ENCODE data around the gene GRID1. TPM values are rescaled to one million over a fixed set of nuclear protein-coding genes. Genes with fewer than 3 reads are reported as not detected.

Gene GRID1
- total RNA-seq, 4 donors from 2014 or later, result 0.88 to 7.3 (median 4.1) TPM

DNA sequence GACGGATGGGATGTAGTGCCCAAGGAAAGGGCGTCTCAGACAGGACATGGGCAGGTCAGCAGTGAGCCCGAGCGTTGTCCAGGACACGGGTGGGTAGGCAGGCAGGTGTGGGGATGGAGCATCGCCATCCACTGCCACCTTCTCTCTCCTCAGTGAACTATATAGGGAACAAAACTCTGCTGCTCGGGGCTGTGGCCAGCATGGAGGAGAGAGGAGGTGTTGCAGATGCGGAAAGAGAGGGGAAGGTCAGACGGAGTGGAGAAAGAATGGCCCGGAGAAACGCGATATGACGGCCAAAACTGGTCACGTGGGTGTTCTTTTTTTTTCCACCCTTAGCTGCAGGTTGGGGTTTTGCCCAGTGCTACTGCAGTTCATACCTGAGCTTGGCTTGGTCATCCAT is 71.2 kb downstream of the GRID1 start:
- H3K27ac ChIP-seq, result no peak overlapping the region
- no peaks in the 10 kb centered on the region for H3K4me1 ChIP-seq
- H3K4me3 ChIP-seq, result no peak overlapping the region
- H3K9me3 ChIP-seq, result no peaks in the 10 kb centered on the region
- TF ChIP-seq, protein P1, sequence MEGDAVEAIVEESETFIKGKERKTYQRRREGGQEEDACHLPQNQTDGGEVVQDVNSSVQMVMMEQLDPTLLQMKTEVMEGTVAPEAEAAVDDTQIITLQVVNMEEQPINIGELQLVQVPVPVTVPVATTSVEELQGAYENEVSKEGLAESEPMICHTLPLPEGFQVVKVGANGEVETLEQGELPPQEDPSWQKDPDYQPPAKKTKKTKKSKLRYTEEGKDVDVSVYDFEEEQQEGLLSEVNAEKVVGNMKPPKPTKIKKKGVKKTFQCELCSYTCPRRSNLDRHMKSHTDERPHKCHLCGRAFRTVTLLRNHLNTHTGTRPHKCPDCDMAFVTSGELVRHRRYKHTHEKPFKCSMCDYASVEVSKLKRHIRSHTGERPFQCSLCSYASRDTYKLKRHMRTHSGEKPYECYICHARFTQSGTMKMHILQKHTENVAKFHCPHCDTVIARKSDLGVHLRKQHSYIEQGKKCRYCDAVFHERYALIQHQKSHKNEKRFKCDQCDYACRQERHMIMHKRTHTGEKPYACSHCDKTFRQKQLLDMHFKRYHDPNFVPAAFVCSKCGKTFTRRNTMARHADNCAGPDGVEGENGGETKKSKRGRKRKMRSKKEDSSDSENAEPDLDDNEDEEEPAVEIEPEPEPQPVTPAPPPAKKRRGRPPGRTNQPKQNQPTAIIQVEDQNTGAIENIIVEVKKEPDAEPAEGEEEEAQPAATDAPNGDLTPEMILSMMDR (IDR thresholded peaks at IDR 0.05), result no peak
- no peak for TF ChIP-seq POLR2A (IDR thresholded peaks at IDR 0.05)
- DNase-seq, result no peak
- H3K36me3 ChIP-seq, result no peaks in the 10 kb centered on the region
- intact Hi-C loops (cut with DNase I; ENCODE audit: low total_unique reads), result no loop called here
- no peaks in the 10 kb centered on the region for H3K27me3 ChIP-seq

DNA sequence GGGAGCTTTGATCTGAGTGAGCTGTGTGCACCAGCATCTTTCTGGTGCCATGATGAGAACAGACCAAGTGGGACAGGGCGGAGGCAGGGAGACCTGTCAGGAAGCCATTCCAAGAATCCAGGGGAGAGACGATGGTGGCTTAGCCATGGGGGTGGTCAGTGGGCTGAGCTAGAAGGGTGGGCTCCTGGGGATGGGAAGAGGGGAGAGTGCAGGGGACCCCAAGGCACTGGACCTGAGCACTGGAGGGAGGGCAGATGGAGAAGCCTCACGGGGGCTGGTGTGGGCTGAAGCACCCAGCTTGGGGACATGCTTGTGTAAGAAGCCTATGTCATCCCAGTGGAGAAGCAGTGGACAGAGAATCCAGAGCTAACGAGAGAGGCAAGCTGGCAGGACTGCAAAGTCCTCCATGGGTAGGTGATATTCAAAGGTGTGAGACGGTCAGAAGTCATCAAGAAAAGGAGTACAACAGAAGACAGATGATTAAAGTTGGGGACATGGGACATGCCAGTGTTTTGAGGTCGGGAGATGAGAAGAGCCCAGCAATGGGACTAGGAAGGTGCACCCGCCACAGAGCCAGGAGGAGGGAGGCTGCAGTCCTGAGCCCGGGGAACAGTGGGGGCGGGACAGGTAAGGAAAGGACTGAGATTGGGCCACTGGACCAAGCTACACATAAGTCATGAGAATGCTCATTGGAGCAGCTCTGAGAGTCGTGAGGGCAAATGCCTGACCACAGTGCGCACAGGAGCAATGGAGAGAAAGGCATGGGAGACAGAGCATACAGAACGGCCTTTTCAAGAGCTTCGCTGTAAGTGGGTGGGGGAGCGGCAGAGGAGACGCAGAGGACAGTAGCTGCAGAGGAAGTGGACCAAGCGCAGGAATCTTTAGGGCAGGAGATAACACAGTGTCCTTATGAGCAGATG is 72.0 kb downstream of the GRID1 start:
- Histone ChIP-seq H3K4me1 (no peaks in the 10 kb centered on the region), H3K9me3 (no peaks in the 10 kb centered on the region), H3K27me3 (no peaks in the 10 kb centered on the region), H3K36me3 (no peaks in the 10 kb centered on the region), H3K4me3 (no peak overlapping the region), H3K27ac (no peak overlapping the region)
- TF ChIP-seq, protein P1 (IDR thresholded peaks at IDR 0.05), result no peak
- TF ChIP-seq POLR2A (IDR thresholded peaks at IDR 0.05), result no peak
- no peak for DNase-seq
- intact Hi-C loops (cut with DNase I; ENCODE audit: low total_unique reads), result no loop called here

DNA sequence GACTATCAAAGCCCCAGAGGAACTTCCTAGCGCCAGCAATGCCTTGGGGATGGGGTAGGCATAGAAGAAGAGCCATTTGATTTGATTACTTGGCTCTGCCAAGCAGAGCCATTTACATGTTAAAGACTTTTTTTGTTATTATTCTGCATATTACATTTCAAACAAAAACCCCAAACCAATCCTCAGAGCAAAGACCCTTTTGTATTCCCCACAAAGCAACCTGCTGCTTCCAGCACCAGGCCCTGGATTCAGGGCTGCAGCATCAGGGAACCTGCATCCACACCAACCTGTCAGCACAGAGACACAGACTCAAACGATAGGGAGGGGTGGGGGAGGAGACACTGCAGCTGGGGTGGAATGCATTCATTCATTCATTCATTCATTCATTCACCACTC is 73.2 kb downstream of the GRID1 start:
- DNase-seq, result no peak

DNA sequence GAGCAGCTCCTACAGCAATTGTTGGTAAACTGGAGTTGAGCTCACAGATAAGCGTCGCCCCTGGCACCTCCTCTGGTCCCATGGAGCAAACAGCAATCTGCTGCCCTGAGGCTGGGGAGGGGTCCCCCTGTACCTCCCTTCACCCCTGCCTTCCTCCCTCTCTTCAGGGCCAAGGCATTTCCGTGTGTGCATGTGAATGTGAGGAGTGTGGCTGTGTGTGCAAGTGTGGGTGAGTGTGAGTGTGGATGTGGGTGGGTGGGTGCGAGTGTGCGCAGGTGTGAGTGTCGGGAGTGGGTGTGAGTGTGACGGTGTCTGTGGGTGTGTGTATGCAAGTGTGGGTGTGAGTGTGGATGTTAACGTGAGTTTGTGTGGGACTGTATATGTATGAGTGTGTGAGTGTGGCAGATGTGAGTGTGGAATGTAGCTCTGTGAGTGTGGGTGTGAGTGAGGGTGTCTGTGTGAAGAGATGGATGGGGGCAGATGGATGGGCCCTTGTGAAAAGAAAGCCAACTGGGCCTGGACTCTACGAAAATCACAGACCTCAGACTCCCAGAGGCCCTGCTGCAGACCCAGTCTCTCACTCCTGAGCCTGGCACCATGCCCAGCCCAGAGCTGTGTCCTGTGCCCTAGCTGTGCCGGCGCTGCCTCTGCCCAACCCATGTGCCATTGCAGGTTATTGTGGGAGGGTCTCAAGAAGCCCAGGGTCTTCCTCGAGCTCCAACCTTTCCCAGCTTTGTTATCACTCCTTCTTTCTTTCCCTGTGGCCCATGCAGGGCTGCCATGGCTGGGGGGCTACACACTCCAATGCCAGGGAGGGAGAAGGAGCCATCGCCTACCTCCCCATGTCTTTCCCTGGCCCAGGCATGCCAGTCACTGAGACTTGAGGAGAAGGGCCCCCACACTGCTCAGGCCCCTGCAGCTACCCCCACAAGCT is 73.9 kb downstream of the GRID1 start:
- no peak for TF ChIP-seq POLR2A (IDR thresholded peaks at IDR 0.05)
- H3K27me3 ChIP-seq, result no peaks in the 10 kb centered on the region
- DNase-seq, result no peak
- H3K9me3 ChIP-seq, result no peaks in the 10 kb centered on the region
- intact Hi-C loops (cut with DNase I; ENCODE audit: low total_unique reads), result no loop called here
- no peak overlapping the region for H3K4me3 ChIP-seq
- H3K36me3 ChIP-seq, result no peaks in the 10 kb centered on the region
- no peaks in the 10 kb centered on the region for H3K4me1 ChIP-seq
- H3K27ac ChIP-seq, result no peak overlapping the region

More for the DNA sequence above, 73.2 kb downstream of the GRID1 start:
- Histone ChIP-seq H3K27me3 (no peaks in the 10 kb centered on the region), H3K9me3 (no peaks in the 10 kb centered on the region), H3K4me3 (no peak overlapping the region), H3K27ac (no peak overlapping the region), H3K4me1 (no peaks in the 10 kb centered on the region), H3K36me3 (no peaks in the 10 kb centered on the region)
- intact Hi-C loops (cut with DNase I; ENCODE audit: low total_unique reads), result no loop called here
- TF ChIP-seq, protein P1 (IDR thresholded peaks at IDR 0.05), result no peak

DNA sequence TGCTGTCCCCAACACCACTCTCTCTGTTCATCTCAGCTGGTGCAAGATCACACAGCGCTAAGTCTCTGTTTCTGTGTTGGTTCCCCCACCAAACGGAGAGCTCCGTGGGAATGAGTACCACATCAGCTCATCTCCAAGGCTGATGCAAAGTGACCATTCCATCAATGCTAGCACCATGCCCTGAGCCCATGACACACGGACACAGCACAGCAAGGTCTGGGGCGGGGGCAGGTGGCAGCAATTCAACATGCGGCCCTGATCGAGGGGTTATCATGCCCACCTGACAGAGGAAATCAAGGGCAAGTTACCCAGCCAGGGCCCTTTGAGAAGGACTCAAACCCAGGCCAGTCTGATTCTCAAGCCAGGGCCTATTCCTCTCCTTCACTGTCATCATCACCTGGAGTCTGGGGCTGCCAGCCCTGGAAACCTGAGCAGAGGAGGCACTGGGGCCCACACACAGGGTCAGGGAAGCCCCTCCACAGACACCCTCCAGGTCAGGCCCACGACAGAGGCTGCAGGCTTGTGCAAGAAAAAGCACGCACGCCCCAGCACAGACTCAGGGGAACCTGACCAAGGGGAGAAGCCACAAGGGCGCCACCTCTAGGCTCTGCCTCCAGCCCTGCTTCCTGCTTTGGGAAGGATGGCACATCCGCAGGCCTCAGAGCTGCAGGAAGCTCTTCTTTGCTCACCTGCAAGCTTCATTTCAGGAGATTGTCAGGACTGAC is 74.8 kb downstream of the GRID1 start:
- no peak for TF ChIP-seq POLR2A (IDR thresholded peaks at IDR 0.05)
- TF ChIP-seq, protein P1 (IDR thresholded peaks at IDR 0.05), result no peak

More for the DNA sequence above, 74.8 kb downstream of the GRID1 start:
- intact Hi-C loops (cut with DNase I; ENCODE audit: low total_unique reads), result no loop called here
- DNase-seq, result peak in 1 of 2 donors; percentile 6
- H3K27me3 ChIP-seq, result no peaks in the 10 kb centered on the region
- H3K36me3 ChIP-seq, result no peaks in the 10 kb centered on the region
- H3K9me3 ChIP-seq, result no peaks in the 10 kb centered on the region
- no peak overlapping the region for H3K4me3 ChIP-seq
- H3K27ac ChIP-seq, result no peak overlapping the region
- H3K4me1 ChIP-seq, result no peaks in the 10 kb centered on the region
